Midbrain (tissue), 1 donor: ENCODE results near the gene MAD2L1BP.

ENCODE experiments used
- DNase-seq: peaks from one replicate; lab custom pipeline; 2025; lab: John Stamatoyannopoulos, UW

Gene MAD2L1BP

DNA sequence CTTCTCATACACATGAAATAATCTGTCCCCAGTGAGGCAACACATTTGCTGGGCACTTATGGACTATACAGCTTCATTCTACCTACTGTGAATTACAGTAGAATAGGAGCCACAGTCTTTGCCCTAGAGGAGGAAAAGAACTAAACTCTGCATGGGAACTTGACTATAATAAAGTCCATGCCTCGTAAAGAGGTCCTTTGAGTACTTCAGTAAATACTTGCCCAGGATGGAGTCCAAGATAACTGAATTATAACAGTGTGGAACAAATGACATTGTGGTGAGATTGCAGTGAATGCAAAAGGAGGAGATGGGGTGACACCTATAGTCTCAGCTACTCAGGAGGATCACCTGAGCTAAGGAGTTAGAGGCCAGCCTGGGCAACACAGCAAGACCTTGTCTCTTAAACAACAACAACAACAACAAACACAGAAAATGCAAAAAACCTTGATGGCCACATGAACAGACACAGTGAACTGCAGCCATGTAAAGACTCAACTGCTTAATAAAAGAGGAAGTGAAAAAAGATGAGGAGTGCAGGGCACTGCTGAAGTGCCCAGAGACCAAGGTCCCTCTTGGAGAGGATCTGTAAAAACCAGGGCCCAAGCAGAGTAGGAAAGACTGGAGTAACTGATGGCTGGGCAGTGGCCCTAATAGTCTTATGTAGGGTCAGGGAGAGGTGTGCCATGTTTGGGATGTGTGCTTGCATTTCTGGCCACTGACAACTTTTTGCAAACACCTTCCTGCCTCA lies 48.2 kb downstream of the MAD2L1BP start:
- no peak for DNase-seq

DNA sequence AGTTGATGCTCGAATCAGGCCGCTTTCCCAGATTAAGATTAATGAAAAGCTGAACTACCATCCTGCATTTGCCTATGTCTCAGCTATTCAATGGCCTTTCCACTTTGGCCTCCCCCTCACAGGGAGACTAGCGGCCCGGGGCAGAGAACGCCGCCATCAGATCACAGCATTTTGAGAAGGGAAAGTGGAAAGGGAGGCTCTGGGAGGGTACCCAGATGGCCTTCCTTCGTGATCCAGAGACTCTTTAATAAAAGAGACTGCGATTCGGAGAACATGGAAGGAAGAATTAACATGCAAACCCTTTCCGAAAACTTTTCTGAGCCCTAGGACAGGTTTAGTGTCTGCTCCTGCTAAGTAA lies 51.4 kb downstream of the MAD2L1BP start:
- no peak for DNase-seq

DNA sequence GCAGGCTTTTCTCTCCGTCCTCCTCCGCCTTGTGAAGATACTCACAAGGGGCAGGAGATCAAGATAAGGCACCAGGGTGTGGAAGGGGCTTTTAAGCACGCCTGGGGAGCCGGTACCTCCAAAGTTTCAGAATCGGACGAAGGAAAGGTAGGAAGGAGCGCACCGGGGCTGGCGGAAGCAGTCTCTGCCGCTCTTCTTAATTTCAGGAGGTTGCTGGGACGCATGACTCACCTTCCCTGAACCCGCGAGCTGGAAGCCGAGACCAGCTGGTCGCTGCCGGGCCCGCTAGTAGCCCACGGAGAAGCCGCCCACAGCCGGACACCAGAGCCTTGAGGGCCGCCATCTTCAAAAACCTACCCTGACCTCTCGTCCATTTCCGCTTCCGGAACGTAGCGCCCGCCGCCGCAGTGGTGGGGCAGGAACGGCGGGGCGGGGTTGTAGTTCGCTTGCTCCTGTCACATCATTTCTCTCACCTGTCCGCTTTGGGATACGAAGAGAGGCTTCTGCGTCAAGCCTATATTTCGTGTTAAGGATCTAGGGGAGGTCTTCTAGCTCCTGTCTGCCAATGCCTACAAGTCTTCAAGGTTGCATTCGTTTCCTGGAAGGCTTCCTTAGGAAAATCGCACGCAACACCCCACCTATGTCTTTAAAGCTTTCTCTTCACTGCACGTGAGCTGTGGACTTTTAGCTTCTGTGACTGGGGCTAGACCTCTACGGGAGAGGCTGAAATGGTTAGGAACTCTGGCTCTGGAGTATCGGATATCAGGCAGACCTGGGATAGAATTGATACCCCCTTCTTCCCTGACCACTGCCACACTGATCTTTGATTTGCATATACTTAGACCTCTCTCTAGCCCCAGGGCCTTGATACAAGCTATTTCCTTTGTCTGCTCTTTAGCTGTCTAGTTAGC lies 52.1 kb downstream of the MAD2L1BP start, which contains the start of gene MRPS18A:
MRPS18A (minus strand) TSS at position 355 of the 911 bp plus-strand sequence; CDS start at position 343, 12 bp downstream.
- peak; percentile 79 for DNase-seq

DNA sequence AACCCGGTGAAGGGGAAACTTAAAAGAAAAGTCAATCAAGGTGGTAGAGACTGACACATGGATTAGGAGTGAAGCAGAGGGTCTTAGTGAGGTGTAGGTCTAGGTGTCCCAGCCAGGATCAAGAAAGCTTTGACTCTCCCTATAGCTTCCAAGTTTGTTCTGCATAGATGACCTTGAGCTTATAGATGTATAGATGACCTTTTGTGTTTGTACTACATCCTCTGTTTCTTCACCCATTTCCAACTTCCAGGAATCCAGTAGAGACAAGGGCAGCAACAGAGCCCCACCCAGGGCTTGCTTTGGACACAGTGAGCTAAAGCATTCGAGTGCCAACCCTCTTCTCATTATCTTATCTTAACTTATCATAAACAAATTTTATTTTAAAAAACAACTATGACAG lies 53.8 kb downstream of the MAD2L1BP start:
- no peak for DNase-seq
